PC-9 (cell line): ENCODE results near the gene PLEKHA6. TPM values are rescaled to one million over a fixed set of nuclear protein-coding genes. Genes with fewer than 3 reads are reported as not detected.
A peak's percentile ranks its signal among the peaks of the same experiment; 100 is the strongest.

Experiments used
- BruUV-seq: library from RNA; stranded (reverse); fragments of 400-500 nt; replicated peaks from 2 replicates; lab custom pipeline; 2021; lab: Mats Ljungman, UMichigan
- CTCF ChIA-PET: fragments of 300-600 bp; sonication (Branson Sonifier 250); formaldehyde crosslinking; loops from one replicate; lab custom pipeline; 2022; ENCODE audit warnings: antibody characterized with exemption; lab: Charles Lee
- POLR2A ChIA-PET: fragments of 300-600 bp; sonication (Branson Sonifier 250); formaldehyde crosslinking; loops from one replicate; lab custom pipeline; 2022; ENCODE audit warnings: antibody characterized with exemption; ENCODE audit not compliant: unreplicated experiment; lab: Charles Lee
- DNase-seq, 2 experiments: peaks; one replicate each; pipeline versions ENCODE4 v3.0.0 to v3.0.0-alpha.2; 2015 to 2022; ENCODE audit warnings: mixed read lengths in 1 of 2
- H2AFZ ChIP-seq: fragments of 200-600 bp; sonication (generic); 2 replicates; pipeline ENCODE4 v1.8.1; 2017; ENCODE audit warnings: antibody characterized with exemption
- H3F3A ChIP-seq: fragments of 200-600 bp; sonication (generic); 2 replicates; pipeline ENCODE4 v1.8.1; 2017; ENCODE audit warnings: antibody characterized with exemption, mild to moderate bottlenecking, low read depth; ENCODE audit not compliant: insufficient read depth
- H3K27ac ChIP-seq: fragments of 200-600 bp; sonication (generic); 2 replicates; pipeline ENCODE4 v1.6.1; 2016; ENCODE audit warnings: mixed run types
- H3K27me3 ChIP-seq: fragments of 200-600 bp; sonication (generic); 2 replicates; pipeline ENCODE4 v1.6.1; 2016; ENCODE audit warnings: low read depth, mixed run types; ENCODE audit not compliant: insufficient read depth
- H3K36me3 ChIP-seq: fragments of 200-600 bp; sonication (generic); 2 replicates; pipeline ENCODE4 v1.6.1; 2016; ENCODE audit warnings: low read depth, mixed run types
- H3K4me1 ChIP-seq: fragments of 200-600 bp; sonication (generic); replicated peaks from 2 replicates; pipeline ENCODE4 v1.6.1; 2016; ENCODE audit warnings: mixed run types; ENCODE audit not compliant: insufficient read depth
- H3K4me2 ChIP-seq: fragments of 200-600 bp; sonication (generic); 2 replicates; pipeline ENCODE4 v1.6.1; 2017; ENCODE audit warnings: mixed run types
- H3K4me3 ChIP-seq: fragments of 200-600 bp; sonication (generic); 2 replicates; pipeline ENCODE4 v1.6.1; 2016; ENCODE audit warnings: mixed run types
- H3K79me2 ChIP-seq: fragments of 200-600 bp; sonication (generic); 2 replicates; pipeline ENCODE4 v1.6.1; 2017; ENCODE audit warnings: low read depth, mixed run types
- H3K9me2 ChIP-seq: fragments of 200-600 bp; sonication (generic); 2 replicates; pipeline ENCODE4 v1.8.1; 2017; ENCODE audit warnings: mild to moderate bottlenecking; ENCODE audit not compliant: insufficient read depth
- H3K9me3 ChIP-seq: fragments of 200-600 bp; sonication (generic); 2 replicates; pipeline ENCODE4 v1.8.1; 2016; ENCODE audit warnings: low read depth; ENCODE audit not compliant: insufficient read depth
- H4K20me1 ChIP-seq: fragments of 200-600 bp; sonication (generic); 2 replicates; pipeline ENCODE4 v1.8.1; 2017; ENCODE audit not compliant: insufficient read depth
- EZH2 ChIP-seq: fragments of 200-600 bp; sonication (generic); IDR thresholded peaks from 2 replicates; pipeline ENCODE4 v1.8.0; 2017; ENCODE audit warnings: antibody characterized with exemption, low read depth
- intact Hi-C: fragments of 100-400 bp; cut with micrococcal nuclease; formaldehyde crosslinking; loops from one replicate; pipeline ENCODE4 v1.10.0; 2022; ENCODE audit not compliant: unreplicated experiment
- total RNA-seq: library from RNA; stranded (reverse); gene quantifications from 2 replicates; pipeline ENCODE4 v1.2.3, GENCODE V29; 2021
- TF ChIP-seq, protein P1 (sequence below): fragments of 200-600 bp; sonication (generic); conservative IDR thresholded peaks from 2 replicates; pipeline ENCODE4 v1.6.1; 2017; ENCODE audit warnings: mixed run types, antibody characterized with exemption, mild to moderate bottlenecking, moderate library complexity

Gene PLEKHA6
- total RNA-seq, 1 experiment from 2014 or later, result 52.0 TPM

DNA sequence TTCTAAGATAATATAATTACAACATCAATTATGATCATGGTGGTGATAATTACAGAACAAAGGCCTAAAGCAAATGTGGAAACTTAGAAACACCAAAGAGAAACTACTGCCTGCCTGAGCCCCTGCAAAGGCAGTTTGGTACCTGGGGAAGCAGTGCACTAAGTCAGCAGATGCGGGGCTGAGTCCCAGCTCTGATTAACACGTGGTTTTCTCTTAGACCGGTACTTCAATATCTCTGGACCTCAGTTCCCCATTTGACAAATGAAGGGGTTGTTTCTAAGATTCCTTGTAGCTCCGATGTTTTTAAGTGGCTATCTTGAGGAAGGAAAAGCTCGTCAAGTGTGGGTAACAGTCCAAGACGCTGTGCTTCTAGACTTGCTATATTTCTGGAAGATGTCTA lies 16.7 kb upstream of the PLEKHA6 start:
- intact Hi-C loops, result loop anchor here (5.0 to 10.0 kb wide), 3 partner anchors 131 to 431 kb away; no protein-coding TSS in a partner anchor
- no peak overlapping the region for H3K27ac ChIP-seq
- TF ChIP-seq, protein P1, sequence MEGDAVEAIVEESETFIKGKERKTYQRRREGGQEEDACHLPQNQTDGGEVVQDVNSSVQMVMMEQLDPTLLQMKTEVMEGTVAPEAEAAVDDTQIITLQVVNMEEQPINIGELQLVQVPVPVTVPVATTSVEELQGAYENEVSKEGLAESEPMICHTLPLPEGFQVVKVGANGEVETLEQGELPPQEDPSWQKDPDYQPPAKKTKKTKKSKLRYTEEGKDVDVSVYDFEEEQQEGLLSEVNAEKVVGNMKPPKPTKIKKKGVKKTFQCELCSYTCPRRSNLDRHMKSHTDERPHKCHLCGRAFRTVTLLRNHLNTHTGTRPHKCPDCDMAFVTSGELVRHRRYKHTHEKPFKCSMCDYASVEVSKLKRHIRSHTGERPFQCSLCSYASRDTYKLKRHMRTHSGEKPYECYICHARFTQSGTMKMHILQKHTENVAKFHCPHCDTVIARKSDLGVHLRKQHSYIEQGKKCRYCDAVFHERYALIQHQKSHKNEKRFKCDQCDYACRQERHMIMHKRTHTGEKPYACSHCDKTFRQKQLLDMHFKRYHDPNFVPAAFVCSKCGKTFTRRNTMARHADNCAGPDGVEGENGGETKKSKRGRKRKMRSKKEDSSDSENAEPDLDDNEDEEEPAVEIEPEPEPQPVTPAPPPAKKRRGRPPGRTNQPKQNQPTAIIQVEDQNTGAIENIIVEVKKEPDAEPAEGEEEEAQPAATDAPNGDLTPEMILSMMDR, result no peak
- TF ChIP-seq EZH2, result no peak
- no peaks in the 10 kb centered on the region for H3K27me3 ChIP-seq
- no peaks in the 10 kb centered on the region for H3K9me3 ChIP-seq
- peak overlapping the region; percentile 77 for H3K4me3 ChIP-seq
- DNase-seq, result no peak
- 0 out of 2 replicates have a peak overlapping the region, but pooled peaks have one; percentile 90 for H2AFZ ChIP-seq
- peaks cover 26% of the 10 kb centered on the region; the same call in 1 of the 2 replicates for H3F3A ChIP-seq
- BruUV-seq, result no TSS peak
- peaks cover 56% of the 10 kb centered on the region for H3K4me1 ChIP-seq
- POLR2A ChIA-PET, result no interaction called here
- H4K20me1 ChIP-seq, result no peaks in the 10 kb centered on the region
- peaks cover 5% of the 10 kb centered on the region; the same call in 1 of the 2 replicates for H3K36me3 ChIP-seq
- H3K79me2 ChIP-seq, result peaks cover 60% of the 10 kb centered on the region
- CTCF ChIA-PET, result no interaction called here
- H3K9me2 ChIP-seq, result no peaks in the 10 kb centered on the region
- H3K4me2 ChIP-seq, result peak overlapping the region; percentile 93

DNA sequence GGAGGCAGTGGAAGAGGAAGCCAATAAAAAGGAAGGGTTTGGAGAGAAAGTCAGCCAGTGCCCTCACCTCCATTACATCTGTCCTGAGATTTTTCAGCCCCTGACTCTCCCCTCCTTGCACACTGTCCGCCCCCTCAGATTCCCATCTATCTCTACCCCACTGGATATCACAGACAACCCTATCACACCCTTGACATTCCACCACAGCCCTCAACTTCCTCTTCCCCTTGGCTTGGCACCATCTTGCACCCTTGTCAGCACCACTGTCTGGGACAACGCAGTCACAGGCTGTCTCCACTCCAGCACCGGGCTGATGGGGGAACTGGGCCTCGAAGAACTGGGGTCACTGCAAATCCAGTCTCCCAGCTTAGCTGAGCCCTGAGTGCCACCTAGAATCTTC lies 14.2 kb upstream of the PLEKHA6 start:
- H3K4me1 ChIP-seq, result peaks cover 31% of the 10 kb centered on the region
- no peak overlapping the region for H3K27ac ChIP-seq
- H3K27me3 ChIP-seq, result no peaks in the 10 kb centered on the region
- H4K20me1 ChIP-seq, result no peaks in the 10 kb centered on the region
- no peaks in the 10 kb centered on the region for H3K9me3 ChIP-seq
- peaks cover 5% of the 10 kb centered on the region; the same call in 1 of the 2 replicates for H3K36me3 ChIP-seq
- BruUV-seq, result no TSS peak
- H3K79me2 ChIP-seq, result peaks cover 64% of the 10 kb centered on the region
- no peak overlapping the region for H3K4me3 ChIP-seq
- DNase-seq, result no peak
- H3F3A ChIP-seq, result peaks cover 13% of the 10 kb centered on the region; the same call in 1 of the 2 replicates
- no peak overlapping the region for H3K4me2 ChIP-seq
- no peak overlapping the region for H2AFZ ChIP-seq
- intact Hi-C loops, result loop anchor here (10.0 kb wide), 1 partner anchor 239 kb away; no protein-coding TSS in a partner anchor
- POLR2A ChIA-PET, result no interaction called here
- TF ChIP-seq, protein P1, result no peak
- no peak for TF ChIP-seq EZH2
- CTCF ChIA-PET, result no interaction called here
- H3K9me2 ChIP-seq, result no peaks in the 10 kb centered on the region

DNA sequence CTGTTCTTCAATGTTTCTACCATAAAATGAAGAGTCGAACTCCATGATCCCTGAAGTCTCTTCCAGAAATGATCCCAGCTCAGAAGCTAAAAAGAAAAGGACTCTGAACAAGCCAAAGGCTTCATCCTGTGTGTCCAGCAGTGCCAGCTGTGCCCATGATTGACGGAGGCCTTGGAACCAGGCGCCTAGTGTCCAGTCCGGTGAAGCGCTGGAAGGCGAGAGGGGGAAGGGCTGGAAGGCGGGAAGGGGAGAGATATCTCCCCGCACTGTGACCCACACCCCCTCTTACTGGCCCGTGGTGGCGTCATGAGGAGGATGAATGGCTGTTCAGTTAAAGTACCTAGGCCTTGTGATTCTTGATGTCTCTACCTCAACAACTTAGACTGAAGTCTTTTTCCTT lies 10.4 kb upstream of the PLEKHA6 start:
- POLR2A ChIA-PET, result no interaction called here
- Histone ChIP-seq H3K79me2 (peaks cover 34% of the 10 kb centered on the region), H3K4me1 (peaks cover 5% of the 10 kb centered on the region), H3K27ac (no peak overlapping the region), H3K36me3 (peaks cover 5% of the 10 kb centered on the region), H3K4me3 (no peak overlapping the region), H3K9me2 (no peaks in the 10 kb centered on the region), H3K27me3 (no peaks in the 10 kb centered on the region), H2AFZ (no peak overlapping the region), H3K9me3 (no peaks in the 10 kb centered on the region), H3F3A (peaks cover 8% of the 10 kb centered on the region; the same call in 1 of the 2 replicates), H4K20me1 (no peaks in the 10 kb centered on the region), H3K4me2 (no peak overlapping the region)
- BruUV-seq, result no TSS peak
- TF ChIP-seq, protein P1, result no peak
- no peak for TF ChIP-seq EZH2
- intact Hi-C loops, result loop anchor here (10.0 kb wide), 1 partner anchor 235 kb away; no protein-coding TSS in a partner anchor
- CTCF ChIA-PET, result no interaction called here
- DNase-seq, result no peak
